IMR-90 (cell line): ENCODE measurements around the gene PPEF2. TPM values are rescaled to one million over a fixed set of nuclear protein-coding genes. Genes with fewer than 3 reads are reported as not detected.

Source experiments
- ATAC-seq: fragments of 200-7000 bp; cut with Tn5 transposase; 2 replicates; pipeline ENCODE4 v1.9.1; 2020; ENCODE audit warnings: low read depth, mild to moderate bottlenecking, moderate library complexity
- BruUV-seq: library from RNA; stranded (reverse); fragments of 400-500 nt; replicated peaks from 2 replicates; lab custom pipeline; 2021; lab: Mats Ljungman, UMichigan
- CTCF ChIA-PET: fragments of 300-600 bp; formaldehyde crosslinking; extraction: SDS; loops from one replicate; lab custom pipeline; 2021; ENCODE audit warnings: antibody characterized with exemption; lab: Yijun Ruan, JAX
- POLR2A ChIA-PET: fragments of 300-600 bp; sonication (Branson Sonifier 250); formaldehyde crosslinking; loops from one replicate; lab custom pipeline; 2022; ENCODE audit warnings: antibody characterized with exemption; ENCODE audit not compliant: unreplicated experiment; lab: Charles Lee
- DNase-seq: peaks from one replicate; pipeline ENCODE4 v3.0.0; 2013
- H2AFZ ChIP-seq: replicated peaks from 2 replicates; pipeline ENCODE3; 2013; ENCODE audit warnings: low read length, mild to moderate bottlenecking; ENCODE audit not compliant: poor library complexity
- H2AK5ac ChIP-seq: 2 replicates; pipeline ENCODE4 v1.6.1; 2013; ENCODE audit warnings: low read depth, low read length, inconsistent platforms
- H2AK9ac ChIP-seq: replicated peaks from 2 replicates; pipeline ENCODE3; 2013; ENCODE audit warnings: mild to moderate bottlenecking, low read depth, low read length, moderate library complexity; ENCODE audit not compliant: poor library complexity
- H2BK120ac ChIP-seq: 2 replicates; pipeline ENCODE4 v1.6.1; 2013; ENCODE audit warnings: low read depth, low read length, inconsistent platforms
- H2BK15ac ChIP-seq: 3 replicates; pipeline ENCODE4 v1.6.1; 2013; ENCODE audit warnings: low read depth, low read length, inconsistent platforms
- H2BK20ac ChIP-seq: 2 replicates; pipeline ENCODE4 v1.6.1; 2013; ENCODE audit warnings: low read depth, mild to moderate bottlenecking, inconsistent platforms, low read length, moderate library complexity
- H2BK5ac ChIP-seq: 2 replicates; pipeline ENCODE4 v1.6.1; 2013; ENCODE audit warnings: mild to moderate bottlenecking, low read depth, low read length, inconsistent platforms; ENCODE audit not compliant: poor library complexity, severe bottlenecking
- H3K14ac ChIP-seq: replicated peaks from 2 replicates; pipeline ENCODE4 v1.6.1; 2013; ENCODE audit warnings: low read depth, low read length, inconsistent platforms
- H3K18ac ChIP-seq: 2 replicates; pipeline ENCODE4 v1.6.1; 2013; ENCODE audit warnings: low read depth, low read length, control low read depth
- H3K23ac ChIP-seq: 2 replicates; pipeline ENCODE4 v1.6.1; 2013; ENCODE audit warnings: low read depth, low read length, inconsistent platforms
- H3K27ac ChIP-seq: 2 replicates; pipeline ENCODE4 v1.5.1; 2013; ENCODE audit warnings: mild to moderate bottlenecking, control low read depth, low read length; ENCODE audit not compliant: insufficient read depth
- H3K27me3 ChIP-seq: 2 replicates; pipeline ENCODE4 v1.6.1; 2013; ENCODE audit warnings: low read length; ENCODE audit not compliant: control insufficient read depth, insufficient read depth
- H3K36me3 ChIP-seq: 2 replicates; pipeline ENCODE4 v1.6.1; 2013; ENCODE audit warnings: low read length, mixed read lengths; ENCODE audit not compliant: control insufficient read depth, insufficient read depth
- H3K4ac ChIP-seq: 2 replicates; pipeline ENCODE4 v1.6.1; 2013; ENCODE audit warnings: low read depth, low read length, inconsistent platforms
- H3K4me1 ChIP-seq: 2 replicates; pipeline ENCODE4 v1.6.1; 2013; ENCODE audit warnings: low read length, mixed read lengths; ENCODE audit not compliant: control insufficient read depth, insufficient read depth
- H3K4me2 ChIP-seq: 2 replicates; pipeline ENCODE4 v1.6.1; 2013; ENCODE audit warnings: low read depth, mild to moderate bottlenecking, control low read depth, low read length, moderate library complexity
- H3K4me3 ChIP-seq: 2 replicates; pipeline ENCODE4 v1.5.1; 2013; ENCODE audit warnings: low read depth, mild to moderate bottlenecking, control low read depth, low read length, moderate library complexity; ENCODE audit not compliant: insufficient read depth
- H3K56ac ChIP-seq: 2 replicates; pipeline ENCODE4 v1.6.1; 2013; ENCODE audit warnings: low read length, inconsistent platforms; ENCODE audit not compliant: insufficient read depth; ENCODE audit errors: extremely low read depth
- H3K79me1 ChIP-seq, 2 experiments: 2 replicates each; pipeline ENCODE4 v1.6.1; 2013; ENCODE audit warnings: low read length in 2 of 2, inconsistent platforms in 1 of 2, low read depth in 1 of 2
- H3K9ac ChIP-seq: 2 replicates; pipeline ENCODE4 v1.6.1; 2013; ENCODE audit warnings: low read depth, low read length, control low read depth
- H3K9me1 ChIP-seq: 2 replicates; pipeline ENCODE4 v1.6.1; 2013; ENCODE audit warnings: low read length, inconsistent platforms; ENCODE audit not compliant: insufficient read depth
- H3K9me3 ChIP-seq: 2 replicates; pipeline ENCODE4 v1.6.1; 2013; ENCODE audit warnings: low read length; ENCODE audit not compliant: control insufficient read depth, insufficient read depth
- H4K20me1 ChIP-seq: 2 replicates; pipeline ENCODE4 v1.6.1; 2013; ENCODE audit warnings: low read length, inconsistent platforms; ENCODE audit not compliant: insufficient read depth
- H4K5ac ChIP-seq: 2 replicates; pipeline ENCODE4 v1.6.1; 2013; ENCODE audit warnings: mild to moderate bottlenecking, low read depth, low read length, control low read depth
- H4K8ac ChIP-seq, 2 experiments: 2 replicates each; pipeline ENCODE4 v1.6.1; 2013; ENCODE audit warnings: low read depth in 2 of 2, low read length in 2 of 2, control low read depth in 1 of 2, inconsistent platforms in 1 of 2
- H4K91ac ChIP-seq: 2 replicates; pipeline ENCODE4 v1.6.1; 2013; ENCODE audit warnings: low read depth, low read length, inconsistent platforms; ENCODE audit not compliant: insufficient read depth
- CEBPB ChIP-seq: IDR thresholded peaks from 2 replicates; pipeline ENCODE4 v1.6.1; 2012; ENCODE audit warnings: low read depth, low read length, improper control_type of control experiment
- CHD1 ChIP-seq: IDR thresholded peaks from 2 replicates; pipeline ENCODE4 v1.6.1; 2012; ENCODE audit warnings: low read depth, low read length, improper control_type of control experiment
- FOS ChIP-seq: fragments of 150-350 bp; IDR thresholded peaks from 2 replicates; pipeline ENCODE4 v1.6.1; 2016; ENCODE audit warnings: low read depth, low read length
- MAFK ChIP-seq: IDR thresholded peaks from 2 replicates; pipeline ENCODE4 v1.6.1; 2012; ENCODE audit warnings: low read depth, low read length, improper control_type of control experiment
- MAZ ChIP-seq: IDR thresholded peaks from 2 replicates; pipeline ENCODE4 v1.6.1; 2012; ENCODE audit warnings: low read depth, mild to moderate bottlenecking, low read length, improper control_type of control experiment, moderate library complexity, borderline replicate concordance
- NFE2L2 ChIP-seq: fragments of 150-350 bp; IDR thresholded peaks from 2 replicates; pipeline ENCODE4 v1.6.1; 2016; ENCODE audit warnings: low read depth, mild to moderate bottlenecking, low read length
- POLR2A ChIP-seq: IDR thresholded peaks from 2 replicates; pipeline ENCODE4 v1.6.1; 2012; ENCODE audit warnings: mild to moderate bottlenecking, low read depth, low read length
- RAD21 ChIP-seq: IDR thresholded peaks from 2 replicates; pipeline ENCODE4 v1.6.1; 2012; ENCODE audit warnings: low read length, improper control_type of control experiment
- RCOR1 ChIP-seq: IDR thresholded peaks from 2 replicates; pipeline ENCODE4 v1.6.1; 2012; ENCODE audit warnings: mild to moderate bottlenecking, low read length, improper control_type of control experiment; ENCODE audit not compliant: insufficient replicate concordance
- RFX5 ChIP-seq: IDR thresholded peaks from 2 replicates; pipeline ENCODE4 v1.8.0; 2012; ENCODE audit warnings: low read depth, mild to moderate bottlenecking, low read length, moderate library complexity
- SMC3 ChIP-seq: fragments of 150-350 bp; IDR thresholded peaks from 2 replicates; pipeline ENCODE4 v1.6.1; 2016; ENCODE audit warnings: low read depth, mild to moderate bottlenecking, antibody characterized with exemption, low read length, moderate library complexity
- WGBS, 2 experiments: methylation state at CpG; one replicate each; pipeline versions ENCODE4 v1.1.5 to v1.1.7; 2013; ENCODE audit warnings: missing lambda C conversion rate in 2 of 2; ENCODE audit not compliant: insufficient read length in 1 of 2; ENCODE audit errors: extremely low coverage in 2 of 2; 5-methylcytosine and 5-hydroxymethylcytosine counted together
- dilution Hi-C: fragments of 300-500 bp; cut with HindIII; formaldehyde crosslinking; loops from one replicate; pipeline ENCODE4 v1.14.3; 2018; ENCODE audit warnings: low sequenced_read_pairs; ENCODE audit not compliant: unreplicated experiment
- in situ Hi-C: fragments of 300-500 bp; cut with MboI; formaldehyde crosslinking; loops from 3 replicates; pipeline ENCODE4 v1.14.3; 2019; ENCODE audit warnings: low sequenced_read_pairs, inconsistent platforms, mixed read lengths
- intact Hi-C: fragments of 100-400 bp; cut with micrococcal nuclease; formaldehyde crosslinking; loops from 2 replicates; pipeline ENCODE4 v1.10.0; 2022
- polyA plus RNA-seq, 3 experiments: library from polyadenylated mRNA; depleted of rRNA; stranded (reverse); fragments of >200 nt; gene quantifications; 2 replicates each; pipeline ENCODE4 v1.2.3, GENCODE V29; 2012; ENCODE audit warnings: low replicate concordance in 1 of 3
- total RNA-seq: library from RNA; depleted of rRNA; stranded (reverse); fragments of >200 nt; gene quantifications from 2 replicates; pipeline ENCODE4 v1.2.3, GENCODE V29; 2012
- TF ChIP-seq, protein P1 (sequence below): fragments of 150-350 bp; IDR thresholded peaks from 2 replicates; pipeline ENCODE4 v1.6.1; 2016; ENCODE audit warnings: low read depth, mild to moderate bottlenecking, low read length, moderate library complexity, borderline replicate concordance
- TF ChIP-seq, protein P2 (sequence below): conservative IDR thresholded peaks from 2 replicates; pipeline ENCODE4 v1.5.1; 2012; ENCODE audit warnings: mild to moderate bottlenecking, low read depth, low read length, improper control_type of control experiment
- TF ChIP-seq, protein P3 (sequence below): fragments of 150-350 bp; IDR thresholded peaks from 2 replicates; pipeline ENCODE4 v1.6.1; 2017; ENCODE audit warnings: mild to moderate bottlenecking, antibody characterized with exemption, low read length, low read depth

Gene PPEF2
- total and polyA plus RNA-seq, 2 of the 4 experiments (the other 2 are of a cell fraction), result not detected

DNA sequence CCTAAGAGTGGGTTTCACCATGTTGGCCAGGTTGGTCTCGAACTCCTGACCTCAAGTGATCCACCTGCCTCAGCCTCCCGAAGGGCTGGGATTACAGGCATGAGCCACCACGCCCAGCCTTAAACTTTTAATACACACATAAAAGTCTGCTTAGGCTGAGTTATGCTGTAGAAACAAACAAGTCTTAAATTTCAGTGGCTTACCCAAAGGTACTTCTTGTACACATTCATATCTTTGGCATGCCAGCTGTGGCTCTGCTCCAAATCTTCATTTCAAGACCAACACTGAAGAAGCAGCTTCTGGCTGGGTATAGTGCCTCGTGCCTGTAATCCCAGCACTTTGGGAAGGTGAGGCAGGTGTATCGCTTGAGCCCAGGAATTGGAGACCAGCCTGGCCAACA is 80.3 kb downstream of the PPEF2 start:
- H3K23ac ChIP-seq, result no peak overlapping the region
- ChIA-PET CTCF (no interaction called here), POLR2A (no interaction called here)
- in situ Hi-C loops, result no loop called here
- H3K27me3 ChIP-seq, result no peaks in the 10 kb centered on the region
- dilution Hi-C loops, result no loop called here
- no CpG with 5 or more reads among the region's 5 CpGs for WGBS, 2 experiments
- H3K79me1 ChIP-seq, result no peaks in the 10 kb centered on the region
- H4K8ac ChIP-seq, result no peak overlapping the region
- ATAC-seq, result peak; percentile 65; the same call in 1 of the 2 replicates
- H3K56ac ChIP-seq, result no peak overlapping the region
- no TSS peak for BruUV-seq
- no peak overlapping the region for H3K27ac ChIP-seq
- no peak overlapping the region for H2BK5ac ChIP-seq
- H3K36me3 ChIP-seq, result no peaks in the 10 kb centered on the region
- no peak overlapping the region for H2BK20ac ChIP-seq
- H3K4me3 ChIP-seq, result no peak overlapping the region
- H2AK9ac ChIP-seq, result no peak overlapping the region
- H3K9me1 ChIP-seq, result no peaks in the 10 kb centered on the region
- H4K5ac ChIP-seq, result no peak overlapping the region
- intact Hi-C loops, result no loop called here
- H2BK120ac ChIP-seq, result no peak overlapping the region
- H3K4me2 ChIP-seq, result no peak overlapping the region
- H2AK5ac ChIP-seq, result no peak overlapping the region
- H3K4ac ChIP-seq, result no peak overlapping the region
- no peaks in the 10 kb centered on the region for H4K20me1 ChIP-seq
- TF ChIP-seq CEBPB, result no peak
- no peak for TF ChIP-seq FOS
- no peak for TF ChIP-seq RCOR1
- no peak for TF ChIP-seq CHD1
- TF ChIP-seq RFX5, result no peak
- TF ChIP-seq, protein P1, sequence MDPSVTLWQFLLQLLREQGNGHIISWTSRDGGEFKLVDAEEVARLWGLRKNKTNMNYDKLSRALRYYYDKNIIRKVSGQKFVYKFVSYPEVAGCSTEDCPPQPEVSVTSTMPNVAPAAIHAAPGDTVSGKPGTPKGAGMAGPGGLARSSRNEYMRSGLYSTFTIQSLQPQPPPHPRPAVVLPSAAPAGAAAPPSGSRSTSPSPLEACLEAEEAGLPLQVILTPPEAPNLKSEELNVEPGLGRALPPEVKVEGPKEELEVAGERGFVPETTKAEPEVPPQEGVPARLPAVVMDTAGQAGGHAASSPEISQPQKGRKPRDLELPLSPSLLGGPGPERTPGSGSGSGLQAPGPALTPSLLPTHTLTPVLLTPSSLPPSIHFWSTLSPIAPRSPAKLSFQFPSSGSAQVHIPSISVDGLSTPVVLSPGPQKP, result no peak
- TF ChIP-seq SMC3, result no peak
- TF ChIP-seq RAD21, result no peak
- TF ChIP-seq, protein P2, sequence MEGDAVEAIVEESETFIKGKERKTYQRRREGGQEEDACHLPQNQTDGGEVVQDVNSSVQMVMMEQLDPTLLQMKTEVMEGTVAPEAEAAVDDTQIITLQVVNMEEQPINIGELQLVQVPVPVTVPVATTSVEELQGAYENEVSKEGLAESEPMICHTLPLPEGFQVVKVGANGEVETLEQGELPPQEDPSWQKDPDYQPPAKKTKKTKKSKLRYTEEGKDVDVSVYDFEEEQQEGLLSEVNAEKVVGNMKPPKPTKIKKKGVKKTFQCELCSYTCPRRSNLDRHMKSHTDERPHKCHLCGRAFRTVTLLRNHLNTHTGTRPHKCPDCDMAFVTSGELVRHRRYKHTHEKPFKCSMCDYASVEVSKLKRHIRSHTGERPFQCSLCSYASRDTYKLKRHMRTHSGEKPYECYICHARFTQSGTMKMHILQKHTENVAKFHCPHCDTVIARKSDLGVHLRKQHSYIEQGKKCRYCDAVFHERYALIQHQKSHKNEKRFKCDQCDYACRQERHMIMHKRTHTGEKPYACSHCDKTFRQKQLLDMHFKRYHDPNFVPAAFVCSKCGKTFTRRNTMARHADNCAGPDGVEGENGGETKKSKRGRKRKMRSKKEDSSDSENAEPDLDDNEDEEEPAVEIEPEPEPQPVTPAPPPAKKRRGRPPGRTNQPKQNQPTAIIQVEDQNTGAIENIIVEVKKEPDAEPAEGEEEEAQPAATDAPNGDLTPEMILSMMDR, result no peak
- no peak for TF ChIP-seq NFE2L2
- TF ChIP-seq MAFK, result no peak
- TF ChIP-seq, protein P3, sequence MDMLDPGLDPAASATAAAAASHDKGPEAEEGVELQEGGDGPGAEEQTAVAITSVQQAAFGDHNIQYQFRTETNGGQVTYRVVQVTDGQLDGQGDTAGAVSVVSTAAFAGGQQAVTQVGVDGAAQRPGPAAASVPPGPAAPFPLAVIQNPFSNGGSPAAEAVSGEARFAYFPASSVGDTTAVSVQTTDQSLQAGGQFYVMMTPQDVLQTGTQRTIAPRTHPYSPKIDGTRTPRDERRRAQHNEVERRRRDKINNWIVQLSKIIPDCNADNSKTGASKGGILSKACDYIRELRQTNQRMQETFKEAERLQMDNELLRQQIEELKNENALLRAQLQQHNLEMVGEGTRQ, result no peak
- no peak for TF ChIP-seq POLR2A
- no peak for TF ChIP-seq MAZ
- H3K9ac ChIP-seq, result no peak overlapping the region
- H2AFZ ChIP-seq, result no peak overlapping the region
- no peak overlapping the region for H2BK15ac ChIP-seq
- peaks cover 2% of the 10 kb centered on the region; the same call in 1 of the 2 replicates for H3K4me1 ChIP-seq
- no peak overlapping the region for H3K14ac ChIP-seq
- no peaks in the 10 kb centered on the region for H3K9me3 ChIP-seq
- H4K91ac ChIP-seq, result no peak overlapping the region
- peak; percentile 65 for DNase-seq
- no peak overlapping the region for H3K18ac ChIP-seq
